Measurements from ENCODE around the gene KCNQ1. TPM values are rescaled to one million over a fixed set of nuclear protein-coding genes. Genes with fewer than 3 reads are reported as not detected.

KCNQ1 gene
- total RNA-seq, 3 donors from 2014 or later = 15.5 to 44.7 (median 37.4) TPM

- Histone ChIP-seq H3K4me3 (no peak overlapping the region), H3K36me3 (ENCODE audit: low read depth) (no peaks in the 10 kb centered on the region), H3K9me3 (no peaks in the 10 kb centered on the region), H3K4me1 (ENCODE audit: low read depth) (no peaks in the 10 kb centered on the region)
- peak in 1 of 3 donors; percentile 30 for DNase-seq
- ATAC-seq = peak; percentile 43
- TF ChIP-seq, protein P1, sequence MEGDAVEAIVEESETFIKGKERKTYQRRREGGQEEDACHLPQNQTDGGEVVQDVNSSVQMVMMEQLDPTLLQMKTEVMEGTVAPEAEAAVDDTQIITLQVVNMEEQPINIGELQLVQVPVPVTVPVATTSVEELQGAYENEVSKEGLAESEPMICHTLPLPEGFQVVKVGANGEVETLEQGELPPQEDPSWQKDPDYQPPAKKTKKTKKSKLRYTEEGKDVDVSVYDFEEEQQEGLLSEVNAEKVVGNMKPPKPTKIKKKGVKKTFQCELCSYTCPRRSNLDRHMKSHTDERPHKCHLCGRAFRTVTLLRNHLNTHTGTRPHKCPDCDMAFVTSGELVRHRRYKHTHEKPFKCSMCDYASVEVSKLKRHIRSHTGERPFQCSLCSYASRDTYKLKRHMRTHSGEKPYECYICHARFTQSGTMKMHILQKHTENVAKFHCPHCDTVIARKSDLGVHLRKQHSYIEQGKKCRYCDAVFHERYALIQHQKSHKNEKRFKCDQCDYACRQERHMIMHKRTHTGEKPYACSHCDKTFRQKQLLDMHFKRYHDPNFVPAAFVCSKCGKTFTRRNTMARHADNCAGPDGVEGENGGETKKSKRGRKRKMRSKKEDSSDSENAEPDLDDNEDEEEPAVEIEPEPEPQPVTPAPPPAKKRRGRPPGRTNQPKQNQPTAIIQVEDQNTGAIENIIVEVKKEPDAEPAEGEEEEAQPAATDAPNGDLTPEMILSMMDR (IDR thresholded peaks at IDR 0.05) = no peak
- intact Hi-C loops (cut with DNase I, micrococcal nuclease) = loop anchor here in 1 of 2 donors (10.0 kb wide), 1 partner anchor 195 kb away; the partner anchor contains the start of gene CDKN1C
Measured at GRCh38 chr11:2689651-2690575, 245.1 kb downstream of the KCNQ1 start.

DNA sequence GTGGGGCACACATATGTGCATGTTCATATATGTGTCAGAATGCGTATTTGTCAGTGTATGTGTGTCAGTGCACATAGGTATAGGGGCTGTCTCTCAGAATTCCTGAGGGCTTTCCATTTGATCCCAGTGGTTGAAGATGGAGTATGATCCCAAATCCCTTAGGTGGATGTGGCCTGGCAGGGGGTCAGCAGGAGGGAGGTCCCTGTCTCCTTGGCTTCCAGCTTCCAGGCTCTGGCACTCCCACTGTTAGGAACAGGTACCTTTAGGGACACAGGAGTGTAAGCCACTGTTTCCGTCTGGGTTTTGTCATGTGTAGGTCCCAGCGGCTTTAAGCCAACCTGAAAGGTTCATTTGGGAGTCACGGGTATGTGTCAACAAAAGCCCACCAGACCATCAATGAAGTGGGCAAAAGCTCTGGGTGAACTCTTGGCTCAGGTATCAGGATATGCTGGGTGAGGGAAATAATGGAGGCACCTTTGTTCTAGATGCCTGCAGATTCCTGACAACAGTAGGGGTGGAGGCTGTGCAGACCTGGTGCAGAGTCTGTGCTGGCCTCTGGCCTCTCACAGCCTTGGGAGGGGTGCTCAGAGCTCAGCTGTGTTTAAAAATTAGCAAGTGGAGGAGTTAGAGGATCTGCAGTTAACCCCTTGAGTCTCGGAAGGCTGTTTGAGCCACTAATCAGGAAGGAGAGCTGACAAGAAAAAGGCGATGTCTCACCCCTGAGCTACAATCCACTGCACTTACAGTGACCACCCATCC is 246.0 kb downstream of the KCNQ1 start:
- intact Hi-C loops (cut with DNase I, micrococcal nuclease) = loop anchor here in 1 of 2 donors (10.0 kb wide), 1 partner anchor 194 kb away; the partner anchor contains the start of gene CDKN1C
- Histone ChIP-seq H3K36me3 (ENCODE audit: low read depth) (no peaks in the 10 kb centered on the region), H3K4me1 (ENCODE audit: low read depth) (peaks cover 4% of the 10 kb centered on the region), H3K9me3 (no peaks in the 10 kb centered on the region), H3K4me3 (no peak overlapping the region)
- DNase-seq (no peak), ATAC-seq (no peak)
- TF ChIP-seq, protein P1 (IDR thresholded peaks at IDR 0.05) = no peak

- no peak overlapping the region for H3K4me3 ChIP-seq
- H3K9me3 ChIP-seq = no peaks in the 10 kb centered on the region
- TF ChIP-seq, protein P1 (IDR thresholded peaks at IDR 0.05) = no peak
- DNase-seq (no peak), ATAC-seq (no peak)
- peaks cover 4% of the 10 kb centered on the region for H3K4me1 ChIP-seq (ENCODE audit: low read depth)
- intact Hi-C loops (cut with DNase I, micrococcal nuclease) = loop anchor here in 1 of 2 donors (10.0 kb wide), 1 partner anchor 193 kb away; the partner anchor contains the start of gene CDKN1C
- H3K36me3 ChIP-seq (ENCODE audit: low read depth) = no peaks in the 10 kb centered on the region
Measured at GRCh38 chr11:2691355-2691761, 246.6 kb downstream of the KCNQ1 start.

GRCh38 chr11:2691991-2692875 is 247.4 kb downstream of the KCNQ1 start:
- DNase-seq = no peak
- TF ChIP-seq, protein P1 (IDR thresholded peaks at IDR 0.05) = no peak
- ATAC-seq = peak; percentile 13
- peaks cover 4% of the 10 kb centered on the region for H3K4me1 ChIP-seq (ENCODE audit: low read depth)
- intact Hi-C loops (cut with DNase I, micrococcal nuclease) = loop anchor here in 1 of 2 donors (10.0 kb wide), 1 partner anchor 193 kb away; the partner anchor contains the start of gene CDKN1C
- no peaks in the 10 kb centered on the region for H3K36me3 ChIP-seq (ENCODE audit: low read depth)
- no peak overlapping the region for H3K4me3 ChIP-seq
- no peaks in the 10 kb centered on the region for H3K9me3 ChIP-seq
